Measurements from ENCODE around the gene FUT8. TPM values are rescaled to one million over a fixed set of nuclear protein-coding genes. Genes with fewer than 3 reads are reported as not detected.

The FUT8 gene
- total RNA-seq, 2 donors from 2014 or later, result 9.5 to 13.5 TPM

DNA sequence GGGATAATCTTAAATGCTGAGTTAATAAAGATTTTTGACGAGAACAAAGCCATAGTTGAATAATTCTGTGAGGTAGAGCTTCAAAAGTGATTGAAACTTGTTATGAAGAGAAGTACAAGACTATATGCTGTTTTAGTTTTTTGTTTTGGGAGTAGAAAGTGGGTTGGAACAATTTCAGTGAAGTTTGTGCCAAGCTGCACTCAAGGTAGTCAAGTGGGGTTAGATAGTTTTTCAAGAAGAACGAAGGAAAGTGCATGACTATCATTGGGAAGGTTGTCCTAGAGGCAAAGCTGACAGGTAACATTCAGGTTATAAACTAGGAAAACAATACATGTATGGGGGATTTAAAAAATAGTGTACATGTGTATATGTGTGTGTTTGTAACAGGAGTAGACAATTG, 16.2 kb downstream of the FUT8 start:
- Histone ChIP-seq H3K4me3 (no peak overlapping the region), H3K4me1 (peaks cover 0 to 2% of the 10 kb centered on the region in 2 donors), H3K27me3 (no peaks in the 10 kb centered on the region), H3K9me3 (no peaks in the 10 kb centered on the region), H3K36me3 (no peaks in the 10 kb centered on the region), H3K27ac (no peak overlapping the region)
- TF ChIP-seq, protein P1, sequence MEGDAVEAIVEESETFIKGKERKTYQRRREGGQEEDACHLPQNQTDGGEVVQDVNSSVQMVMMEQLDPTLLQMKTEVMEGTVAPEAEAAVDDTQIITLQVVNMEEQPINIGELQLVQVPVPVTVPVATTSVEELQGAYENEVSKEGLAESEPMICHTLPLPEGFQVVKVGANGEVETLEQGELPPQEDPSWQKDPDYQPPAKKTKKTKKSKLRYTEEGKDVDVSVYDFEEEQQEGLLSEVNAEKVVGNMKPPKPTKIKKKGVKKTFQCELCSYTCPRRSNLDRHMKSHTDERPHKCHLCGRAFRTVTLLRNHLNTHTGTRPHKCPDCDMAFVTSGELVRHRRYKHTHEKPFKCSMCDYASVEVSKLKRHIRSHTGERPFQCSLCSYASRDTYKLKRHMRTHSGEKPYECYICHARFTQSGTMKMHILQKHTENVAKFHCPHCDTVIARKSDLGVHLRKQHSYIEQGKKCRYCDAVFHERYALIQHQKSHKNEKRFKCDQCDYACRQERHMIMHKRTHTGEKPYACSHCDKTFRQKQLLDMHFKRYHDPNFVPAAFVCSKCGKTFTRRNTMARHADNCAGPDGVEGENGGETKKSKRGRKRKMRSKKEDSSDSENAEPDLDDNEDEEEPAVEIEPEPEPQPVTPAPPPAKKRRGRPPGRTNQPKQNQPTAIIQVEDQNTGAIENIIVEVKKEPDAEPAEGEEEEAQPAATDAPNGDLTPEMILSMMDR (IDR thresholded peaks at IDR 0.05), result no peak
- no peak for DNase-seq (ENCODE audit: low spot score)

DNA sequence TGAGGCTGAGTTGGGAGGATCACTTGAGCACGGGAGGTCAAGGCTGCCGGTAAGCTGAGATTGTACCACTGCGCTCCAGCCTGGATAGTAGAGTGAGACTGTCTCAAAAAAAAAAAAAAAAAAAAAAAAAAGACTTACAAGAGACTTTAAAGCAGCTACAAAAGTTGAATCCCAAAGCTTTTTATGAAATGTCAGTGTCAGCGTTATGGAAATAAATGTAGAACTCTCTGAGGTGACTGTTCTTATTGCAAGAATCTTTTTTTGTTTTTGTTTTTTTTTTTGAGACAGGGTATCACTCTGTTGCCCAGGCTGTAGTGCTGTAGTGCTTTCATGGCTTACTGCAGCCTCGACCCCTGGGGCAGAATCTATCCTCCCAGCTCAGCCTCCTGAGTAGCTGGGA, 17.2 kb downstream of the FUT8 start:
- Histone ChIP-seq H3K36me3 (no peaks in the 10 kb centered on the region), H3K27me3 (no peaks in the 10 kb centered on the region), H3K27ac (no peak overlapping the region), H3K4me1 (peaks cover 0 to 8% of the 10 kb centered on the region in 2 donors), H3K9me3 (no peaks in the 10 kb centered on the region), H3K4me3 (no peak overlapping the region)
- TF ChIP-seq, protein P1 (IDR thresholded peaks at IDR 0.05), result no peak
- no peak for DNase-seq (ENCODE audit: low spot score)

DNA sequence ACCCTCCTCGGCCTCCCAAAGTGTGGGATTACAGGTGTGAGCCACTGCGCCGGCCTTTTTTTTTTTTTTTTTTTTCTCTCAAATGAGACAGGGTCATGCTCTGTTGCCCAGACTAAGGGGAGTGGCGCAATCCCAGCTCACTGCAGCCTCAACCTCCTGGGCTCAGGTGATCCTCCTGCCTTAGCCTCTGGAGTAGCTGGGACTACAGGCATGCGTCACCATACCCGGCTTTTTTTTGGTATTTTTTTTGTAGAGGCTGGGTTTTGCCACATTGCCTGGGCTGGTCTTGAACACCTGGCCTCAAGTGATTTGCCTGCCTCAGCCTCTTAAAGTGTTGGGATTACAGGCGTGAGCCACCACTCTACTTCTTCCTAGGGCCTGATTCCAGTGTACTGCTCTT, 18.7 kb downstream of the FUT8 start:
- Histone ChIP-seq H3K4me1 (peaks cover 0 to 8% of the 10 kb centered on the region in 2 donors), H3K36me3 (no peaks in the 10 kb centered on the region), H3K9me3 (no peaks in the 10 kb centered on the region), H3K27ac (no peak overlapping the region), H3K4me3 (no peak overlapping the region), H3K27me3 (no peaks in the 10 kb centered on the region)
- DNase-seq (ENCODE audit: low spot score), result no peak
- TF ChIP-seq, protein P1 (IDR thresholded peaks at IDR 0.05), result no peak

DNA sequence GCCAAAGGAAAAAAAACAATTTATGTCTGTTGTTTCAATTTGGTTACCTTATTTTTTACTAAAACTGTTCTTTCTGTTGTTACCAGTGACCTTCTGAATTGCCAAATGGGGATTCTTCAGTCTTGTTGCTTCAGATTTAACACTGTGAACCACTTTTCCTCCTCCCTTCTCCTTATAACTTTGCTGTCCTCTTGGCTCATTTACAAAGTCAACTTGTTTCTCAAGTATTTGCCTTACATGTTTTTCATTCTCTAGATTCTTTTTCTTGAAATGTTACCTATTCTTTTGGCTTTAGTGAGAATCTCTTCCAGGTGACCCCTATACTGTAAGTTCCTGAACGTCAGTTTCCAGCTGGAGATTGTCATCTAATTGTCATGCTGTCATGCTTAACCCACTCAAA, 19.4 kb downstream of the FUT8 start:
- no peaks in the 10 kb centered on the region for H3K27me3 ChIP-seq
- H3K27ac ChIP-seq, result no peak overlapping the region
- peaks cover 0 to 8% of the 10 kb centered on the region in 2 donors for H3K4me1 ChIP-seq
- H3K36me3 ChIP-seq, result no peaks in the 10 kb centered on the region
- no peak overlapping the region for H3K4me3 ChIP-seq
- H3K9me3 ChIP-seq, result no peaks in the 10 kb centered on the region
- TF ChIP-seq, protein P1 (IDR thresholded peaks at IDR 0.05), result no peak
- no peak for DNase-seq (ENCODE audit: low spot score)

DNA sequence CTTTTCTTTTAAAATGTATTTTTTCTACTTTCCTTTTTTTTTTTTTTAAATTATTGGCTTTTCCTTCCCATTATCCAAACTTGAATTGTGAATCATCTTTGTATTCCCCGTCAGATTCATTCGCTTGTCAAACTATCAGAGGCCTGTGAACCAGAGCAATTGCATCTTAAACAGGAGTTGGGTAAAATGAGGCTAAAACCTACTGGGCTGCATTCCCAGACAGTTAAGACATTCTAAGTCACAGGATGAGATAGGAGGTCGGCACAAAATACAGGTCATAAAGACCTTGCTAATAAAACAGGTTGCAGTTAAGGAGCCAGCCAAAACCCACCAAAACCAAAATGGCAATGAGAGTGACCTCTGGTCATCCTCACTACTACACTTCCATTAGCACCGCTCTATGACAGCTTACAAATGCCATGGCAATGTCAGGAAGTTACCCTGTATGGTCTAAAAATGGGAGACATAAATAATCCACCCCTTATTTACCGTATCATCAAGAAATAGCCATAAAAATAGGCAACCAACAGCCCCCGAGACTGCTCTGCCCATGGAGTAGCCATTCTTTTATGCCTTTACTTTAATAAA, 19.9 kb downstream of the FUT8 start:
- H3K27me3 ChIP-seq, result no peaks in the 10 kb centered on the region
- no peak overlapping the region for H3K27ac ChIP-seq
- DNase-seq (ENCODE audit: low spot score), result no peak
- H3K4me1 ChIP-seq, result peaks cover 0 to 8% of the 10 kb centered on the region in 2 donors
- no peaks in the 10 kb centered on the region for H3K36me3 ChIP-seq
- H3K9me3 ChIP-seq, result no peaks in the 10 kb centered on the region
- no peak overlapping the region for H3K4me3 ChIP-seq
- TF ChIP-seq, protein P1 (IDR thresholded peaks at IDR 0.05), result no peak

DNA sequence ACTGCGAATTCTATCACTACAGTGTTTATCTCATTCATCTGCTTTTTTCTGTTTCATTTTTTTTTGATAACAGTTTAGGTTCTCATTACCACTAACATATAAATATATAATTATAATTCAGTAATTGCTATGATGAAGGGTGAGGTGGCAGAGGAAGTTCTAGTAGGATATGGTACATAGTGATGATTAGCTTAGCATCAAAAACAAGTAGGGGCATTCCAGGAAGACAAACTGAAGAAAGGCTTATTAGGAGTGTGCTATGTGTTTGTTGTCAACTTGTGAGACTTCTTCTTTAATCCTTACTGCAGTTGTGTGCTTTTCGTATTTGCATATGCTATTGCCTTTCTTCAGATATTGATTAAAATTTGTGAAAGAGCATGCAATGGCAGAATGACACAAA, 20.6 kb downstream of the FUT8 start:
- peaks cover 0 to 8% of the 10 kb centered on the region in 2 donors for H3K4me1 ChIP-seq
- no peak overlapping the region for H3K4me3 ChIP-seq
- TF ChIP-seq, protein P1 (IDR thresholded peaks at IDR 0.05), result no peak
- H3K36me3 ChIP-seq, result no peaks in the 10 kb centered on the region
- H3K27me3 ChIP-seq, result no peaks in the 10 kb centered on the region
- H3K27ac ChIP-seq, result no peak overlapping the region
- no peaks in the 10 kb centered on the region for H3K9me3 ChIP-seq
- DNase-seq (ENCODE audit: low spot score), result no peak
